Trophoblast cell (in vitro differentiated cells and primary cell): ENCODE results near the gene GSC2.

Experiments
- DNase-seq, 2 donors: peaks; one replicate each; pipeline ENCODE4 v3.0.0-alpha.2; 2016
- H2AFZ ChIP-seq: 2 replicates; pipeline ENCODE4 v1.6.1; 2013; ENCODE audit warnings: low read length, moderate library complexity, mild to moderate bottlenecking; ENCODE audit not compliant: insufficient read depth, poor library complexity
- H2AK5ac ChIP-seq: 2 replicates; pipeline ENCODE4 v1.6.1; 2013; ENCODE audit warnings: mild to moderate bottlenecking, low read length
- H2BK120ac ChIP-seq: 2 replicates; pipeline ENCODE4 v1.6.1; 2013; ENCODE audit warnings: low read length, mild to moderate bottlenecking, moderate library complexity; ENCODE audit not compliant: insufficient read depth, poor library complexity
- H2BK12ac ChIP-seq: 2 replicates; pipeline ENCODE4 v1.6.1; 2013; ENCODE audit warnings: mild to moderate bottlenecking, low read length, moderate library complexity
- H2BK5ac ChIP-seq: 2 replicates; pipeline ENCODE4 v1.6.1; 2013; ENCODE audit warnings: low read length, low read depth, moderate library complexity, mild to moderate bottlenecking; ENCODE audit not compliant: poor library complexity
- H3K14ac ChIP-seq: 2 replicates; pipeline ENCODE4 v1.6.1; 2013; ENCODE audit warnings: mild to moderate bottlenecking, low read length
- H3K18ac ChIP-seq: 2 replicates; pipeline ENCODE4 v1.6.1; 2013; ENCODE audit warnings: mild to moderate bottlenecking, low read length
- H3K23ac ChIP-seq: 2 replicates; pipeline ENCODE4 v1.6.1; 2013; ENCODE audit warnings: low read length
- H3K27ac ChIP-seq: 2 replicates; pipeline ENCODE4 v1.5.1; 2013; ENCODE audit warnings: low read depth, mild to moderate bottlenecking, inconsistent platforms, low read length, moderate library complexity
- H3K27me3 ChIP-seq: 2 replicates; pipeline ENCODE4 v1.6.1; 2013; ENCODE audit warnings: inconsistent platforms, mild to moderate bottlenecking, low read length, moderate library complexity; ENCODE audit not compliant: insufficient read depth
- H3K36me3 ChIP-seq, 2 experiments: 1 replicate in 1 of 2; 2 replicates in 1 of 2; pipeline ENCODE4 v1.6.1; 2013; ENCODE audit warnings: low read length in 2 of 2, mild to moderate bottlenecking in 2 of 2, moderate library complexity in 1 of 2; ENCODE audit not compliant: insufficient read depth in 2 of 2, control insufficient read depth in 1 of 2
- H3K4ac ChIP-seq: 2 replicates; pipeline ENCODE4 v1.6.1; 2013; ENCODE audit warnings: low read depth, mild to moderate bottlenecking, low read length, moderate library complexity
- H3K4me1 ChIP-seq, 2 experiments: 1 replicate in 1 of 2; 2 replicates in 1 of 2; pipeline ENCODE4 v1.6.1; 2013; ENCODE audit warnings: low read length in 2 of 2, mild to moderate bottlenecking in 2 of 2, moderate library complexity in 1 of 2; ENCODE audit not compliant: insufficient read depth in 2 of 2, control insufficient read depth in 1 of 2
- H3K4me2 ChIP-seq: 2 replicates; pipeline ENCODE4 v1.6.1; 2013; ENCODE audit warnings: inconsistent platforms, mild to moderate bottlenecking, low read length, moderate library complexity
- H3K4me3 ChIP-seq: 2 replicates; pipeline ENCODE4 v1.5.1; 2013; ENCODE audit warnings: mild to moderate bottlenecking, low read depth, low read length, inconsistent platforms
- H3K79me1 ChIP-seq: one replicate; pipeline ENCODE4 v1.6.1; 2013; ENCODE audit warnings: low read length
- H3K79me2 ChIP-seq: 2 replicates; pipeline ENCODE4 v1.6.1; 2013; ENCODE audit warnings: low read length, mild to moderate bottlenecking; ENCODE audit not compliant: control insufficient read depth, insufficient read depth, poor library complexity
- H3K9ac ChIP-seq: 2 replicates; pipeline ENCODE4 v1.6.1; 2013; ENCODE audit warnings: mild to moderate bottlenecking, low read length
- H3K9me3 ChIP-seq: 2 replicates; pipeline ENCODE4 v1.6.1; 2013; ENCODE audit warnings: low read depth, mild to moderate bottlenecking, control low read depth, inconsistent platforms, low read length; ENCODE audit not compliant: insufficient read depth
- H4K12ac ChIP-seq: 2 replicates; pipeline ENCODE4 v1.6.1; 2013; ENCODE audit warnings: low read depth, mild to moderate bottlenecking, low read length, moderate library complexity
- H4K8ac ChIP-seq: 2 replicates; pipeline ENCODE4 v1.6.1; 2013; ENCODE audit warnings: low read depth, mild to moderate bottlenecking, low read length, moderate library complexity
- H4K91ac ChIP-seq: one replicate; pipeline ENCODE4 v1.6.1; 2013; ENCODE audit warnings: low read depth, mild to moderate bottlenecking, low read length, moderate library complexity
- WGBS: extraction: QIAGEN DNeasy Blood & Tissue Kit; methylation state at CpG from one replicate; pipeline ENCODE4 v1.1.7; 2013; ENCODE audit warnings: missing lambda C conversion rate; ENCODE audit not compliant: insufficient read length, insufficient coverage; ENCODE audit errors: extremely low coverage; 5-methylcytosine and 5-hydroxymethylcytosine counted together

Gene GSC2

DNA sequence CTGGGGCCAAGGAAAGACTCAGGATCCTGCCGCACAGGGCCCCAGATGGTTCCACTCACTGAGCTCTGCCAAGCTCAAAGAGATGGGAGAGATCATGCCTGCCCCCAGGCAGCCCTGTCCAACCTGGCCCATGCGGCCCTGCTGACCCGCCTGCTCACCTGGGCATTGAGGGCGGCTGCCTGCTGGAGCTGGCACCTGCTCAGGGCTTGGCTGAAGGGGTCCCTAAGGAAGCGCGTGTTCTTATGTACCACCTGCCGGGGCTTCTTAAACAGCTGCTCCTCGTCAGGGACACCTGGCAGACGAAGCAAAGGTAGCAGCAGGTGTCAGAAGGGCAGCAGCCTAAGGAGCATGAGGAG, 11.1 kb downstream of the GSC2 start:
- H4K91ac ChIP-seq: no peak overlapping the region
- H3K36me3 ChIP-seq: peaks cover 72 to 75% of the 10 kb centered on the region in 2 experiments
- H3K4me1 ChIP-seq: peaks cover 2 to 4% of the 10 kb centered on the region in 2 experiments
- peaks cover 2% of the 10 kb centered on the region for H3K79me2 ChIP-seq
- no peak for DNase-seq
- no peak overlapping the region for H3K4ac ChIP-seq
- H3K18ac ChIP-seq: no peak overlapping the region
- no peak overlapping the region for H3K14ac ChIP-seq
- no peak overlapping the region for H4K8ac ChIP-seq
- no peak overlapping the region for H3K23ac ChIP-seq
- no peak overlapping the region for H3K4me2 ChIP-seq
- H3K9me3 ChIP-seq: peaks cover 5% of the 10 kb centered on the region
- WGBS: no CpG with 5 or more reads among the region's 9 CpGs
- H2BK5ac ChIP-seq: no peak overlapping the region
- no peak overlapping the region for H2BK12ac ChIP-seq
- no peaks in the 10 kb centered on the region for H3K27me3 ChIP-seq
- no peak overlapping the region for H2AFZ ChIP-seq
- no peak overlapping the region for H3K27ac ChIP-seq
- H2BK120ac ChIP-seq: no peak overlapping the region
- H3K79me1 ChIP-seq: no peaks in the 10 kb centered on the region
- no peak overlapping the region for H4K12ac ChIP-seq
- H3K9ac ChIP-seq: no peak overlapping the region
- H2AK5ac ChIP-seq: no peak overlapping the region
- no peak overlapping the region for H3K4me3 ChIP-seq

- H3K4me1 ChIP-seq: no peaks in the 10 kb centered on the region
- H3K27ac ChIP-seq: no peak overlapping the region
- H3K9me3 ChIP-seq: peaks cover 5% of the 10 kb centered on the region
- no peaks in the 10 kb centered on the region for H3K79me1 ChIP-seq
- H3K4me2 ChIP-seq: no peak overlapping the region
- H3K27me3 ChIP-seq: no peaks in the 10 kb centered on the region
- no peak for DNase-seq
- H2AFZ ChIP-seq: no peak overlapping the region
- H3K36me3 ChIP-seq: peaks cover 78 to 80% of the 10 kb centered on the region in 2 experiments
- H4K8ac ChIP-seq: no peak overlapping the region
- H4K12ac ChIP-seq: no peak overlapping the region
- no peak overlapping the region for H2BK12ac ChIP-seq
- no peak overlapping the region for H3K23ac ChIP-seq
- no peak overlapping the region for H2BK5ac ChIP-seq
- H3K9ac ChIP-seq: no peak overlapping the region
- H2BK120ac ChIP-seq: no peak overlapping the region
- no peak overlapping the region for H3K4ac ChIP-seq
- WGBS: no CpG with 5 or more reads among the region's 15 CpGs
- no peak overlapping the region for H3K14ac ChIP-seq
- no peak overlapping the region for H3K4me3 ChIP-seq
- no peak overlapping the region for H2AK5ac ChIP-seq
- no peaks in the 10 kb centered on the region for H3K79me2 ChIP-seq
- H4K91ac ChIP-seq: no peak overlapping the region
- H3K18ac ChIP-seq: no peak overlapping the region
Observed at GRCh38 chr22:19138217-19139000, 11.7 kb downstream of the GSC2 start.

GRCh38 chr22:19137384-19138216, 12.5 kb downstream of the GSC2 start:
- H3K9me3 ChIP-seq: peaks cover 5% of the 10 kb centered on the region
- peaks cover 80 to 84% of the 10 kb centered on the region in 2 experiments for H3K36me3 ChIP-seq
- no peaks in the 10 kb centered on the region for H3K79me2 ChIP-seq
- no peak overlapping the region for H2BK12ac ChIP-seq
- DNase-seq: no peak
- no peak overlapping the region for H4K12ac ChIP-seq
- H4K91ac ChIP-seq: no peak overlapping the region
- no peak overlapping the region for H3K18ac ChIP-seq
- H3K27ac ChIP-seq: no peak overlapping the region
- WGBS: no CpG with 5 or more reads among the region's 11 CpGs
- H2AK5ac ChIP-seq: no peak overlapping the region
- no peak overlapping the region for H3K4ac ChIP-seq
- no peak overlapping the region for H3K4me3 ChIP-seq
- H3K79me1 ChIP-seq: no peaks in the 10 kb centered on the region
- no peak overlapping the region for H3K14ac ChIP-seq
- H3K4me2 ChIP-seq: no peak overlapping the region
- no peak overlapping the region for H2BK5ac ChIP-seq
- no peaks in the 10 kb centered on the region for H3K27me3 ChIP-seq
- no peak overlapping the region for H3K9ac ChIP-seq
- no peak overlapping the region for H2AFZ ChIP-seq
- H3K23ac ChIP-seq: no peak overlapping the region
- no peaks in the 10 kb centered on the region for H3K4me1 ChIP-seq
- no peak overlapping the region for H2BK120ac ChIP-seq
- H4K8ac ChIP-seq: no peak overlapping the region

DNA sequence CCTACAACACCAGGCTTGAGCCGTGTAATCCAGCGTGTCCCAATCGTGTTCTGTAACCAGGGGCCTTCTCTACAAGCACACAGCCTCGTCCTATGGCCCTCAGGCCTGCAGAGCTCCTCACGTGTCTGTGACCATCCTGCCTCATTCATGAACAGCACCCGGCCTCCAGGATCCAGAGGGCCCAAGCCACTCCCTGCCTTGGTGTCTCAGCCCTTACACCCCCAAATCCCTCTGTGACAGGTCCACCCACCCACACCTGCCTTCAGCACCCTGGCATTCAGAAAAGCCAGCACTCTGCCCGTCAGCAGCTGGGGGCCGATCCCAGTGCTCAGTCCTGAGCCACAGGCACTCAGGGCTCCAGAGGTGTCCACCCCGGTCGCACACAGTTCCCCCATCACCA, 13.2 kb downstream of the GSC2 start:
- peaks cover 75 to 81% of the 10 kb centered on the region in 2 experiments for H3K36me3 ChIP-seq
- no CpG with 5 or more reads among the region's 10 CpGs for WGBS
- no peak for DNase-seq

More for the DNA sequence above, 13.2 kb downstream of the GSC2 start:
- Histone ChIP-seq H3K14ac (no peak overlapping the region), H3K18ac (no peak overlapping the region), H2BK120ac (no peak overlapping the region), H2BK5ac (no peak overlapping the region), H3K4ac (no peak overlapping the region), H2AFZ (no peak overlapping the region), H2AK5ac (no peak overlapping the region), H3K9me3 (peaks cover 5% of the 10 kb centered on the region), H3K9ac (no peak overlapping the region), H4K12ac (no peak overlapping the region), H3K79me1 (no peaks in the 10 kb centered on the region), H4K91ac (no peak overlapping the region), H3K4me1 (no peaks in the 10 kb centered on the region), H3K27me3 (no peaks in the 10 kb centered on the region), H4K8ac (no peak overlapping the region), H3K79me2 (no peaks in the 10 kb centered on the region), H3K4me3 (no peak overlapping the region), H3K27ac (no peak overlapping the region), H2BK12ac (no peak overlapping the region), H3K4me2 (no peak overlapping the region), H3K23ac (no peak overlapping the region)
